Measurements from ENCODE around the gene RAB11FIP4.

GRCh38 chr17:31518478-31518877 is 127.0 kb downstream of the RAB11FIP4 start:
- TF ChIP-seq CTCF (IDR thresholded peaks at IDR 0.05) (no peak), POLR2A (IDR thresholded peaks at IDR 0.05) (no peak)
